Heart right ventricle (tissue), 16 donors: ENCODE results near the gene TRMT1L. TPM values are rescaled to one million over a fixed set of nuclear protein-coding genes. Genes with fewer than 3 reads are reported as not detected.
A peak's percentile ranks its signal among the peaks of the same experiment; 100 is the strongest.

Experiments used
- ATAC-seq, 8 donors: fragments of 200-7000 bp; cut with Tn5 transposase; one replicate each; pipeline ENCODE4 v1.9.1; 2020; ENCODE audit warnings: mild to moderate bottlenecking in 8 of 8, moderate library complexity in 8 of 8, moderate number of reproducible peaks in 1 of 8
- DNase-seq, 2 donors: peaks; one replicate each; pipeline ENCODE4 v3.0.0-alpha.2; 2020
- H3K27ac ChIP-seq, 10 donors: fragments of 200-600 bp; sonication (generic) in 2 of 10; one replicate each; pipeline versions ENCODE4 v1.5.0 to v1.8.0; 2020 to 2022; ENCODE audit warnings: mild to moderate bottlenecking in 3 of 10
- H3K27me3 ChIP-seq, 7 donors: fragments of 200-600 bp; one replicate each; pipeline ENCODE4 v1.8.0; 2021 to 2022; ENCODE audit warnings: mild to moderate bottlenecking in 2 of 7
- H3K36me3 ChIP-seq, 9 donors: fragments of 200-600 bp; sonication (generic) in 1 of 9; one replicate each; pipeline versions ENCODE4 v1.5.0 to v1.8.0; 2020 to 2022; ENCODE audit warnings: mild to moderate bottlenecking in 2 of 9
- H3K4me1 ChIP-seq, 9 donors: fragments of 200-600 bp; sonication (generic) in 1 of 9; one replicate each; pipeline versions ENCODE4 v1.5.0 to v1.8.0; 2020 to 2022; ENCODE audit warnings: mild to moderate bottlenecking in 4 of 9
- H3K4me3 ChIP-seq, 10 donors: fragments of 200-600 bp; sonication (generic) in 2 of 10; one replicate each; pipeline versions ENCODE4 v1.5.0 to v1.8.0; 2020 to 2022; ENCODE audit warnings: mild to moderate bottlenecking in 7 of 10, moderate library complexity in 2 of 10
- H3K9me3 ChIP-seq, 11 donors: fragments of 200-600 bp in 10 of 11; sonication (generic) in 2 of 11; one replicate each; pipeline versions ENCODE4 v1.5.0 to v1.8.0; 2013 to 2022; ENCODE audit warnings: mild to moderate bottlenecking in 2 of 11, control low read depth in 1 of 11, moderate library complexity in 1 of 11
- CTCF ChIP-seq, 9 donors: fragments of 200-600 bp; sonication (generic) in 2 of 9; IDR thresholded peaks; one replicate each; pipeline versions ENCODE4 v1.5.0 to v1.8.0; 2021 to 2022; ENCODE audit warnings: antibody characterized with exemption in 9 of 9, mild to moderate bottlenecking in 5 of 9, moderate library complexity in 1 of 9
- WGBS, 2 donors: extraction: QIAGEN DNeasy Blood & Tissue Kit; methylation state at CpG; one replicate each; pipeline ENCODE4 v1.1.7; 2013; ENCODE audit warnings: inconsistent platforms in 1 of 2; 5-methylcytosine and 5-hydroxymethylcytosine counted together
- intact Hi-C, 10 donors: fragments of 100-400 bp; cut with DNase I; formaldehyde crosslinking; loops; one replicate each; pipeline versions ENCODE4 v1.11.1 to v1.14.2; 2022
- polyA plus RNA-seq, 2 donors: library from polyadenylated mRNA; stranded (reverse); fragments of 200-250 nt; gene quantifications; one replicate each; pipeline ENCODE4 v1.2.3, GENCODE V29; 2013
- total RNA-seq, 10 donors: library from RNA; stranded (reverse); fragmentation: NEBNext Ultra II Directional in 3 of 10; extraction: Animal tissue kit (Norgen Biotek cat#: 25700) in 3 of 10; gene quantifications; one replicate each; pipeline versions ENCODE4 v1.2.1 to v1.2.4, GENCODE V29; 2021 to 2023
- donor health status: Arrhythmogenic right ventricular cardiomyopathy.
- donor health status: ischemic (EF 13 %, LVEDD 7.1; RV severe dilation, severe dysfunction).
- donor health status: healthy with polysubstance abuse.
- donor health status: DM: no; HTN: yes; CAD: no.
- donor health status: DM: no; HTN: no; CAD: no.
- donor health status: ischemic (EF 25% LVEDD 6.9; RV normal size, moderate dysfunction).
- donor health status: ischemic (EF 25% LVEDD 5.7; RV mildly dilated, moderate dysfunction).
- donor health status: healthy.
- donor health status: DM: yes; HTN: yes; CAD: no.
- donor health status: Ischemic cardiomyopathy.
- donor health status: ischemic (EF 35%, LVEDD 5.7; RV mildly dilated, moderate dysfunction).
- donor health status: nonischemic (EF 11% LVEDD 7.7; RV severe dilation, severe dysfunction).
- donor health status: DM: yes; HTN: yes; CAD: no.
- donor health status: PGD.
- donor health status: ischemic (EF 29% LVEDD 5.4; RV normal size, mild dysfunction).
- donor health status: nonischemic (EF 23%, LVEDD 6.1; RV moderate dilation, normal function).

The TRMT1L gene
- total and polyA plus RNA-seq, 12 donors, result 6.8 to 34.1 (median 25.7) TPM

DNA sequence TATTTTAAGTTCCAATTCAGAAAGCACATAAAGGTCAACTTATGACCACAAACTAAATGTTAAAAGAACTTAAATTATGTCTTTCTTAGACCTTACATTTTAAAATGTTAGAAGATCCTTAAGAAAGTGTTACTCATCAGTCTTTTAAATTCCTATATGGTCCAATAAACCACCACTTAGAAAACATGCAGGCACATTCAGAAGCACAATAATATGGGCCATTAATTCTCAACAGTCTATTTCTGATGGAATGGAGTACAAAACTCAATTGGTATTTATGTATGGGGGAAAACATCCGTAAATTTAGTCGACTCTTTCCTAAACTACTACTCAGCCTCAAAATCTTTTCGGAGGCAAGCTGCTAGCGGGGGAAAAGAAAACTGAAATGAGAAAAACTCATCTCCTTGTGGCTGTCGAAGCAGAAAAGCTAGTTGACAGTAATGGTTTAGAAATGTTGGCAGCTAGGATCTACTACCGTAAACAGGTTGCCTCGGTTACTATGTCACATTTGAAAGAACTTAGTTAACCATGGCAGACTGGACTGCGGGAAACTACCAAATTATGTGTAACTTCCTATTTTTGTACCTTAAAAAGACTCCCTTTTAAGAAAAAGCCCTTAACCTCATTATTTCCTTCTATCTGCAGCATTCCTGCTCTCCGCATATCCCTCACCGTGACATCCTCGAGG is 1.0 kb downstream of the TRMT1L start:
- TF ChIP-seq CTCF (IDR thresholded peaks at IDR 0.05), result no peak
- intact Hi-C loops, result loop anchor here in 8 of 10 donors (5.0 to 10.0 kb wide), 8 partner anchors 111 to 1219 kb away; partner anchors contain the start of genes RNF2 (in 6 of the 8), IVNS1ABP (in 2 of the 8), EDEM3 (in 1 of the 8) and ODR4 (in 1 of the 8)
- peaks cover 3 to 59% (median 39%) of the 10 kb centered on the region in 9 donors for H3K4me1 ChIP-seq
- 13 to 16% methylated on average over 11 of the region's 11 CpGs for WGBS, 2 donors
- no peak for DNase-seq
- H3K27ac ChIP-seq, result peak overlapping the region; percentile 93 to 99 (median 97)
- H3K9me3 ChIP-seq, result no peaks in the 10 kb centered on the region
- ATAC-seq, result no peak
- H3K27me3 ChIP-seq, result no peaks in the 10 kb centered on the region
- peak overlapping the region; percentile 71 to 95 (median 81) for H3K4me3 ChIP-seq
- peaks cover 0 to 13% (median 0%) of the 10 kb centered on the region in 9 donors for H3K36me3 ChIP-seq

DNA sequence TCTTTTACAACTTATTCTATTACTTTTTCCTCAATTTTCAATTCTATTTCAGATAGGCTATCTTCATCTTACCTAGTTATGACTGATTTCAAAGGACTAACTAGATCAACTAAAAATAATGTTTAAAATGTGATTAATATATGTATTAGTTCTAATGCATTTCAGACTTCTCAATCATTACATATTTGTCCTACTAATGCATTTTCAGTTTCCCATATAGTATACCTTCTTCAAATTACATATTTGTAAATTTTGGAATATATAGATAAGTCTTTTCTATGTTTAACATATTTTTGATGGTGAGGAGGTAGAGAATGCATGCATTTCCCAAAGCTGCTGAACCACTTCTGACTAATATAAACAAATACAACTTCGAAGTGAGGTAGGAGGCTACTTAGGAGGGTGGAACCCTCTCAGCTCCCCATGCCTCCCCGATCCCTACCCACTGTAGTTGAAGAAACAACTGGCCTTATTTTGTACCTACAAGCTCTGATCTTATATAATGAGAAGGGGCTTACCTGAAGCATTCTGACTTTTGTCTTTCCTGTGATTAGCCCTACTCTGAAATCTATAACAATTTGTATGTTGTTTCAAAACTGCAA is 1.7 kb downstream of the TRMT1L start:
- Histone ChIP-seq H3K27me3 (no peaks in the 10 kb centered on the region), H3K9me3 (no peaks in the 10 kb centered on the region), H3K4me3 (peak overlapping the region in 7 of 10 donors; percentile 71 to 95 (median 82)), H3K36me3 (peaks cover 0 to 20% (median 6%) of the 10 kb centered on the region in 9 donors), H3K4me1 (peaks cover 3 to 57% (median 39%) of the 10 kb centered on the region in 9 donors), H3K27ac (peak overlapping the region in 8 of 10 donors; percentile 93 to 99 (median 98))
- WGBS, 2 donors, result 52 to 59% methylated on average over 2 of the region's 2 CpGs
- intact Hi-C loops, result loop anchor here in 8 of 10 donors (5.0 to 10.0 kb wide), 8 partner anchors 110 to 1220 kb away; partner anchors contain the start of genes RNF2 (in 6 of the 8), IVNS1ABP (in 2 of the 8), EDEM3 (in 1 of the 8) and ODR4 (in 1 of the 8)
- TF ChIP-seq CTCF (IDR thresholded peaks at IDR 0.05), result no peak
- DNase-seq, result no peak
- ATAC-seq, result no peak

GRCh38 chr1:185152187-185152767 is 4.5 kb downstream of the TRMT1L start:
- DNase-seq (no peak), ATAC-seq (no peak)
- peaks cover 0 to 39% (median 26%) of the 10 kb centered on the region in 9 donors for H3K4me1 ChIP-seq
- no peaks in the 10 kb centered on the region for H3K27me3 ChIP-seq
- no peak overlapping the region for H3K4me3 ChIP-seq
- H3K27ac ChIP-seq, result no peak overlapping the region
- 81 to 86% methylated on average over 3 of the region's 3 CpGs for WGBS, 2 donors
- peaks cover 0 to 48% (median 23%) of the 10 kb centered on the region in 9 donors for H3K36me3 ChIP-seq
- no peaks in the 10 kb centered on the region for H3K9me3 ChIP-seq
- intact Hi-C loops, result loop anchor here in 7 of 10 donors (10.0 kb wide), 5 partner anchors 107 to 1223 kb away; partner anchors contain the start of genes RNF2 (in 6 of the 7), IVNS1ABP (in 2 of the 7), ODR4 (in 1 of the 7) and TPR (in 1 of the 7)
- no peak for TF ChIP-seq CTCF (IDR thresholded peaks at IDR 0.05)

DNA sequence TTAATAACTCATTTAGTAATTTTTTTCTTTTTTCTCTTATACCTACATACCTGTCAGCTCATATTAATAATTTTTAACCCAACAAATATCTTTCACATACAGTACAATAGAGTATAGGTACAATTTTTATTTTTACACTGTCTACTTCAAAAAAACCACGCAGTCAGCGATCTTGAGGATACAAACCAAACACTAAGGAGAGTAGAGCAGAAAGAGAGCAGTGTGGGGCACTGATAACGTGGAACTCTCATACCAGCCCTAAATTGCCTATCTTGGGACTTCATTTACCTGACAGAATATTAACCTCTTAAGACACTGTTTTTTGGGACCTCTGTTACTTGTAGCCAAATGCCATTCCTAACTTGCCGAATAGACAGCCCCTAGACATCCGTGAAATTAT is 5.5 kb downstream of the TRMT1L start:
- Histone ChIP-seq H3K9me3 (no peaks in the 10 kb centered on the region), H3K27me3 (no peaks in the 10 kb centered on the region), H3K36me3 (peaks cover 0 to 58% (median 23%) of the 10 kb centered on the region in 9 donors), H3K27ac (no peak overlapping the region), H3K4me3 (no peak overlapping the region), H3K4me1 (peaks cover 0 to 39% (median 26%) of the 10 kb centered on the region in 9 donors)
- intact Hi-C loops, result loop anchor here in 7 of 10 donors (10.0 kb wide), 5 partner anchors 106 to 1224 kb away; partner anchors contain the start of genes RNF2 (in 6 of the 7), IVNS1ABP (in 2 of the 7), ODR4 (in 1 of the 7) and TPR (in 1 of the 7)
- DNase-seq (no peak), ATAC-seq (no peak)
- 95 to 96% methylated on average over 5 of the region's 5 CpGs for WGBS, 2 donors
- no peak for TF ChIP-seq CTCF (IDR thresholded peaks at IDR 0.05)
